ENCODE measurements around the gene APOA1.

Gene APOA1

GRCh38 chr11:116849486-116849885, 12.1 kb upstream of the APOA1 start:
- no peak for TF ChIP-seq CTCF (IDR thresholded peaks at IDR 0.05; ENCODE audit: control extremely low read depth, extremely low read depth, low read depth, missing control alignments)
- ChIA-PET POLR2A (no interaction called here), CTCF (interaction anchor here (2.0 to 2.4 kb wide), 2 partner anchors 10 to 14 kb away, joined by 4 to 15 read pairs; no protein-coding TSS in a partner anchor)
- DNase-seq (ENCODE audit: extremely low spot score): no peak

- ChIA-PET CTCF (interaction anchor here (1.4 to 2.4 kb wide), 3 partner anchors 9 to 20 kb away, joined by 4 to 15 read pairs (median 5); no protein-coding TSS in a partner anchor), POLR2A (no interaction called here)
- no peak for DNase-seq (ENCODE audit: extremely low spot score)
- TF ChIP-seq CTCF (IDR thresholded peaks at IDR 0.05; ENCODE audit: control extremely low read depth, extremely low read depth, low read depth, missing control alignments): no peak
Measured at GRCh38 chr11:116849060-116849459, 11.6 kb upstream of the APOA1 start.

- ChIA-PET POLR2A (no interaction called here), CTCF (interaction anchor here (0.7 to 1.6 kb wide), 3 partner anchors 11 to 57 kb away, joined by 3 to 10 read pairs (median 5); partner anchors contain the start of gene APOA1)
- DNase-seq (ENCODE audit: extremely low spot score): no peak
- TF ChIP-seq CTCF (IDR thresholded peaks at IDR 0.05; ENCODE audit: control extremely low read depth, extremely low read depth, low read depth, missing control alignments): no peak
Measured at GRCh38 chr11:116847612-116848011, 10.2 kb upstream of the APOA1 start.

- POLR2A ChIA-PET: no interaction called here
- CTCF ChIA-PET: interaction anchor here (1.2 to 2.0 kb wide), 2 partner anchors 8 to 12 kb away, joined by 3 to 15 read pairs; partner anchors contain the start of gene APOA1
- no peak for DNase-seq (ENCODE audit: extremely low spot score)
- no peak for TF ChIP-seq CTCF (IDR thresholded peaks at IDR 0.05; ENCODE audit: control extremely low read depth, extremely low read depth, low read depth, missing control alignments)
Measured at GRCh38 chr11:116844722-116845121, 7.3 kb upstream of the APOA1 start.

GRCh38 chr11:116843661-116844060, 6.2 kb upstream of the APOA1 start:
- ChIA-PET CTCF (no interaction called here), POLR2A (no interaction called here)
- no peak for TF ChIP-seq CTCF (IDR thresholded peaks at IDR 0.05; ENCODE audit: control extremely low read depth, extremely low read depth, low read depth, missing control alignments)
- DNase-seq (ENCODE audit: extremely low spot score): no peak

GRCh38 chr11:116842909-116843308, 5.5 kb upstream of the APOA1 start:
- ChIA-PET POLR2A (no interaction called here), CTCF (interaction anchor here (0.6 to 1.2 kb wide), 2 partner anchors 11 to 30 kb away, joined by 3 read pairs; no protein-coding TSS in a partner anchor)
- TF ChIP-seq CTCF (IDR thresholded peaks at IDR 0.05; ENCODE audit: control extremely low read depth, extremely low read depth, low read depth, missing control alignments): no peak
- no peak for DNase-seq (ENCODE audit: extremely low spot score)
